ENCODE measurements around the gene DOHH.

Gene DOHH

GRCh38 chr19:3499738-3500428, 591 bp downstream of the DOHH start:
- no peak for DNase-seq

GRCh38 chr19:3497757-3498520, 2.5 kb downstream of the DOHH start:
- no peak for DNase-seq

- DNase-seq, result no peak
Observed at GRCh38 chr19:3496392-3497273, 3.8 kb downstream of the DOHH start.

- no peak for DNase-seq
Observed at GRCh38 chr19:3494559-3494958, 5.9 kb downstream of the DOHH start.

- no peak for DNase-seq
Observed at GRCh38 chr19:3494051-3494450, 6.4 kb downstream of the DOHH start.

GRCh38 chr19:3493651-3494050, 6.8 kb downstream of the DOHH start:
- no peak for DNase-seq

- no peak for DNase-seq
Observed at GRCh38 chr19:3492919-3493318, 7.6 kb downstream of the DOHH start.

GRCh38 chr19:3492131-3492839, 8.2 kb downstream of the DOHH start:
- DNase-seq, result no peak

GRCh38 chr19:3491396-3492119, 8.9 kb downstream of the DOHH start:
- no peak for DNase-seq

GRCh38 chr19:3483226-3483628, 17.2 kb downstream of the DOHH start, which contains the start of gene SMIM44:
SMIM44 (minus strand) TSS chr19:3483441; CDS start chr19:3483403, 38 bp downstream.
- no peak for DNase-seq

GRCh38 chr19:3482507-3483225, 17.8 kb downstream of the DOHH start:
- no peak for DNase-seq

GRCh38 chr19:3481241-3482090, 19.0 kb downstream of the DOHH start:
- no peak for DNase-seq

GRCh38 chr19:3480383-3481091, 19.9 kb downstream of the DOHH start, which contains the start of gene SMIM24:
SMIM24 (minus strand) TSS chr19:3480525; CDS start chr19:3480463, 62 bp downstream.
- no peak for DNase-seq

GRCh38 chr19:3479834-3480215, 20.6 kb downstream of the DOHH start:
- no peak for DNase-seq

- peak; percentile 91 for DNase-seq
Observed at GRCh38 chr19:3479177-3479833, 21.2 kb downstream of the DOHH start.

GRCh38 chr19:3478409-3479176, 21.9 kb downstream of the DOHH start:
- peak; percentile 91 for DNase-seq

- DNase-seq, result peak; percentile 67
Observed at GRCh38 chr19:3477951-3478350, 22.5 kb downstream of the DOHH start.

GRCh38 chr19:3477506-3477905, 23.0 kb downstream of the DOHH start:
- no peak for DNase-seq

Data from KG1 (cell line).